Activated CD4-positive, alpha-beta memory T cell treated with anti-CD3 and anti-CD28 coated beads, Interleukin-2, amount 10 ng/mL, durations not matched to agents 7 days and 5 days (primary cell): Measurements from ENCODE around the gene MC2R. TPM values are rescaled to one million over a fixed set of nuclear protein-coding genes. Genes with fewer than 3 reads are reported as not detected.

Experiments
- CTCF ChIA-PET: fragments of 350-600 bp; sonication (Branson Sonifier 250); formaldehyde crosslinking; loops from one replicate; lab custom pipeline; 2021; ENCODE audit warnings: antibody characterized with exemption, inconsistent platforms; lab: Charles Lee
- POLR2A ChIA-PET: fragments of 350-600 bp; sonication (Branson Sonifier 250); formaldehyde crosslinking; loops from one replicate; lab custom pipeline; 2021; ENCODE audit warnings: antibody characterized with exemption; lab: Charles Lee
- DNase-seq: peaks from one replicate; pipeline ENCODE4 v3.0.0-alpha.2; 2020
- H3K27ac Mint-ChIP-seq: one replicate; pipeline ENCODE4 v1.8.0; 2021; ENCODE audit warnings: mild to moderate bottlenecking, mixed read lengths
- H3K27me3 Mint-ChIP-seq: one replicate; pipeline ENCODE4 v1.8.0; 2021; ENCODE audit warnings: mixed read lengths
- H3K36me3 Mint-ChIP-seq: one replicate; pipeline ENCODE4 v1.8.0; 2021; ENCODE audit warnings: low read depth, mixed read lengths
- H3K4me1 Mint-ChIP-seq: one replicate; pipeline ENCODE4 v1.8.0; 2021; ENCODE audit warnings: mixed read lengths
- H3K4me3 Mint-ChIP-seq: one replicate; pipeline ENCODE4 v1.8.0; 2021; ENCODE audit warnings: mild to moderate bottlenecking, mixed read lengths
- H3K9me3 Mint-ChIP-seq: one replicate; pipeline ENCODE4 v1.8.0; 2021; ENCODE audit warnings: mixed read lengths
- total RNA-seq, 2 experiments: library from RNA; stranded (reverse); gene quantifications; one replicate each; pipeline ENCODE4 v1.2.3, GENCODE V29; 2021

The MC2R gene
- total RNA-seq, 2 experiments from 2014 or later, result not detected

DNA sequence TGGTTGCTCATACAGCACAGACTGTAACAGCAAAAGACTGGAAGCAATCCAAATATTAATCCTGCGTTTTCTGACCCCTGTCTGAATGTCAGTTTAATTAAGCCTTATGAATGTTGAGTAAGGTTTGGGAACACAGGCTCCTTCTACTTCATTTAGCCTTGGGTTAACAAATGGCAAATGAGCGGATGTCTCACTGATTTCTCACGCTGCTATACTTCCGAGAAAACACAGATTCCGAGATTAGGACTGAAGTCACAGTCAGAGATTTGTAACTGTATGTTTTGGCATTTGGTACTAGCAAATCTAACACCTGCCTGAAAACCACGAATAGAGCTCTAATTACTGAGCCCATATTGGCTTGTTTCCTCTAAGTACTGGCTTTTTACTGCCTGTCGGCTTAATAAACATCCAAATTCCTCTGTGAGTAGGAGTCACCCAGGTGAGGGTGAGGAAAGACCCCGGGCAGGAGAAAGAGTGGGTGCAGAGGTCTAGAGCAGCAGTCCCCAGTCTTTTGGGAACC lies 80.8 kb downstream of the MC2R start:
- H3K4me3 Mint-ChIP-seq, result no peak overlapping the region
- no peaks in the 10 kb centered on the region for H3K4me1 Mint-ChIP-seq
- no peaks in the 10 kb centered on the region for H3K36me3 Mint-ChIP-seq
- CTCF ChIA-PET, result no interaction called here
- H3K27ac Mint-ChIP-seq, result no peak overlapping the region
- no peaks in the 10 kb centered on the region for H3K9me3 Mint-ChIP-seq
- POLR2A ChIA-PET, result no interaction called here
- no peak for DNase-seq
- peaks cover 15% of the 10 kb centered on the region for H3K27me3 Mint-ChIP-seq

Other genes starting within 250 kb of the MC2R start
- gene FAM210A, start 189.0 kb downstream of the MC2R start, total RNA-seq, result 10 to 100 TPM; 22.2 to 22.4 TPM
- 10 to 100 TPM; 43.7 to 45.3 TPM for gene RNMT, start 188.9 kb downstream of the MC2R start, total RNA-seq
- gene MC5R, start 91.4 kb downstream of the MC2R start, total RNA-seq, result not detected
- 10 to 100 TPM in 1 of 2 experiments, 1 to 10 TPM in 1; 9.1 to 11.1 TPM for gene ZNF519, start 216.9 kb upstream of the MC2R start, total RNA-seq